ENCODE measurements around the gene NDUFB7. TPM values are rescaled to one million over a fixed set of nuclear protein-coding genes. Genes with fewer than 3 reads are reported as not detected.

Gene NDUFB7
- total and polyA plus RNA-seq, 2 of the 8 experiments (the other 6 are each of a cell fraction or from before 2014, with no cell fraction given): 151 to 740 TPM

- Histone ChIP-seq H3K56ac (replicated peaks; ENCODE audit: insufficient read length, low read depth, low read length) (no peak overlapping the region), H2AFZ (ENCODE audit: low read length) (no peak overlapping the region), H2BK5ac (ENCODE audit: low read depth, low read length) (no peak overlapping the region), H3K23me2 (ENCODE audit: low read depth, low read length) (no peaks in the 10 kb centered on the region), H3K9me3 (ENCODE audit: insufficient read depth in 2 of 2, low read depth in 1 of 2, low read length in 1 of 2) (no peaks in the 10 kb centered on the region), H3K27me3 (replicated peaks in 1 of 4; ENCODE audit: control insufficient read depth in 3 of 4, extremely low read depth in 1 of 4, insufficient read depth in 3 of 4, low read length in 3 of 4) (no peaks in the 10 kb centered on the region), H3K4me2 (ENCODE audit: insufficient read depth in 1 of 2, low read depth in 2 of 2, low read length in 2 of 2) (no peak overlapping the region), H3K18ac (ENCODE audit: extremely low read depth, low read length) (no peak overlapping the region), H3K27ac (ENCODE audit: low read depth, low read length) (no peak overlapping the region), H2BK15ac (ENCODE audit: low read length) (no peak overlapping the region), H2BK12ac (ENCODE audit: low read depth, low read length) (no peak overlapping the region), H3K79me1 (ENCODE audit: low read depth, low read length) (no peaks in the 10 kb centered on the region), H3K23ac (ENCODE audit: insufficient read length) (no peak overlapping the region), H4K5ac (ENCODE audit: insufficient read length, low read depth, low read length) (no peak overlapping the region), H4K20me1 (replicated peaks in 1 of 2; ENCODE audit: control insufficient read depth in 1 of 2, insufficient read depth in 2 of 2, low read length in 2 of 2) (no peaks in the 10 kb centered on the region), H4K8ac (ENCODE audit: extremely low read depth, insufficient read depth, low read length) (no peak overlapping the region), H2BK120ac (replicated peaks; ENCODE audit: low read depth, low read length) (no peak overlapping the region), H2BK20ac (ENCODE audit: low read length) (no peak overlapping the region), H3K79me2 (ENCODE audit: control insufficient read depth in 1 of 2, insufficient read depth in 2 of 2, low read length in 2 of 2) (no peaks in the 10 kb centered on the region), H4K91ac (replicated peaks; ENCODE audit: insufficient read length, low read length) (no peak overlapping the region), H3K4ac (replicated peaks; ENCODE audit: insufficient read length, low read depth, low read length) (no peak overlapping the region), H3K14ac (ENCODE audit: insufficient read length) (no peak overlapping the region), H3K9ac (replicated peaks in 1 of 4; ENCODE audit: extremely low read depth in 1 of 4, low read depth in 3 of 4, low read length in 3 of 4) (no peak overlapping the region), H3K4me3 (ENCODE audit: extremely low read depth in 1 of 4, insufficient read depth in 2 of 4, low read depth in 3 of 4, low read length in 4 of 4) (no peak overlapping the region), H3K36me3 (ENCODE audit: control insufficient read depth in 2 of 4, insufficient read depth in 4 of 4, low read length in 3 of 4) (no peaks in the 10 kb centered on the region), H3K4me1 (replicated peaks in 1 of 4; ENCODE audit: control insufficient read depth in 3 of 4, insufficient read depth in 4 of 4, low read length in 3 of 4) (no peaks in the 10 kb centered on the region), H2AK5ac (ENCODE audit: low read depth, low read length) (no peak overlapping the region)
- no peak for DNase-seq (ENCODE audit: low read depth in 1 of 2, low spot score in 2 of 2)
- no peak for FAIRE-seq
- 89% methylated on average over 1 of the region's 5 CpGs; no CpG with 5 or more reads in 1 of the 2 experiments for WGBS, 2 experiments (ENCODE audit: extremely low coverage in 1 of 2, insufficient coverage in 1 of 2, insufficient read length in 1 of 2, insufficient replicate concordance in 2 of 2, low coverage in 1 of 2, low lambda C conversion rate in 2 of 2, missing lambda C conversion rate in 1 of 2)
- ChIA-PET CTCF (ENCODE audit: partially characterized antibody) (interaction anchor here (10.8 kb wide), 1 partner anchor 110 kb away, joined by 149 read pairs; the partner anchor contains the start of gene ZNF333), POLR2A (ENCODE audit: partially characterized antibody) (no interaction called here)
- TF ChIP-seq CHD1 (IDR thresholded peaks at IDR 0.05; ENCODE audit: low read depth, low read length) (no peak), EP300 (IDR thresholded peaks at IDR 0.05; ENCODE audit: borderline replicate concordance in 1 of 2, low read depth in 2 of 2, low read length in 2 of 2) (no peak), CEBPB (IDR thresholded peaks at IDR 0.05; ENCODE audit: low read depth, low read length) (no peak), RXRA (IDR thresholded peaks at IDR 0.05; ENCODE audit: insufficient read depth, low read depth, low read length) (no peak), JUN (IDR thresholded peaks at IDR 0.05; ENCODE audit: low read depth, low read length) (no peak), SIX5 (IDR thresholded peaks at IDR 0.05; ENCODE audit: low read depth, low read length) (no peak)
Observed at GRCh38 chr19:14577264-14577663, 5.4 kb upstream of the NDUFB7 start.

Data from H1 (cell line).